WI38 (cell line): ENCODE measurements around the gene DBF4.
"Not testable (repeated sequence)": the region's sequence is repeated elsewhere in the genome, so short reads cannot be mapped to it uniquely, and the experiment has no call there.

Experiments
- H3K4me3 ChIP-seq: 2 replicates; pipeline ENCODE4 v1.5.1; 2011; ENCODE audit warnings: low read depth, mild to moderate bottlenecking, control low read depth, low read length
- CTCF ChIP-seq: IDR thresholded peaks from 2 replicates; pipeline ENCODE4 v1.5.1; 2012; ENCODE audit warnings: low read depth, mild to moderate bottlenecking, control low read depth, low read length

Gene DBF4

GRCh38 chr7:87853237-87853864 is 22.9 kb upstream of the DBF4 start:
- TF ChIP-seq CTCF, result no peak
- H3K4me3 ChIP-seq, result no peak overlapping the region

- no peak for TF ChIP-seq CTCF
- no peak overlapping the region for H3K4me3 ChIP-seq
These were observed 17.7 kb upstream of the DBF4 start for GRCh38 chr7:87858417-87859100.

- no peak overlapping the region for H3K4me3 ChIP-seq
- TF ChIP-seq CTCF, result no peak
These were observed 10.2 kb upstream of the DBF4 start for GRCh38 chr7:87866089-87866488.

GRCh38 chr7:87866533-87866932 is 9.8 kb upstream of the DBF4 start:
- not testable (repeated sequence) for H3K4me3 ChIP-seq

GRCh38 chr7:87870471-87870870 is 5.8 kb upstream of the DBF4 start:
- no peak for TF ChIP-seq CTCF
- no peak overlapping the region for H3K4me3 ChIP-seq

GRCh38 chr7:87872346-87872745 is 3.9 kb upstream of the DBF4 start:
- H3K4me3 ChIP-seq, result no peak overlapping the region
- no peak for TF ChIP-seq CTCF

- H3K4me3 ChIP-seq, result not testable (repeated sequence)
These were observed 3.0 kb upstream of the DBF4 start for GRCh38 chr7:87873328-87873727.

GRCh38 chr7:87874066-87874465 is 2.2 kb upstream of the DBF4 start:
- H3K4me3 ChIP-seq, result no peak overlapping the region
- no peak for TF ChIP-seq CTCF
